Activated B cell treated with CpG ODN at 0.5 μM for 24 hours (primary cell): ENCODE results near the gene DNM2. TPM values are rescaled to one million over a fixed set of nuclear protein-coding genes. Genes with fewer than 3 reads are reported as not detected.
"Not testable (repeated sequence)": the region's sequence is repeated elsewhere in the genome, so short reads cannot be mapped to it uniquely, and the experiment has no call there.

Experiments
- ATAC-seq: fragments of 200-7000 bp; cut with Tn5 transposase; one replicate; pipeline ENCODE4 v1.10.0; 2021; ENCODE audit warnings: low read depth, mild to moderate bottlenecking, moderate library complexity
- CTCF ChIA-PET: fragments of 350-600 bp; sonication (Branson Sonifier 250); formaldehyde crosslinking; loops from one replicate; lab custom pipeline; 2021; ENCODE audit warnings: antibody characterized with exemption; lab: Charles Lee
- POLR2A ChIA-PET: fragments of 350-600 bp; sonication (Branson Sonifier 250); formaldehyde crosslinking; loops from one replicate; lab custom pipeline; 2021; ENCODE audit warnings: antibody characterized with exemption; lab: Charles Lee
- DNase-seq: peaks from one replicate; pipeline ENCODE4 v3.0.0; 2022
- H3K27ac Mint-ChIP-seq: one replicate; pipeline ENCODE4 v1.8.0; 2020; ENCODE audit warnings: mixed read lengths
- H3K27me3 Mint-ChIP-seq: one replicate; pipeline ENCODE4 v1.8.0; 2021; ENCODE audit warnings: mixed read lengths
- H3K36me3 Mint-ChIP-seq: one replicate; pipeline ENCODE4 v1.8.0; 2021; ENCODE audit warnings: low read depth, mixed read lengths
- H3K4me1 Mint-ChIP-seq: one replicate; pipeline ENCODE4 v1.8.0; 2021; ENCODE audit warnings: mixed read lengths
- H3K4me3 Mint-ChIP-seq: one replicate; pipeline ENCODE4 v1.8.0; 2020; ENCODE audit warnings: mild to moderate bottlenecking, mixed read lengths
- H3K9me3 Mint-ChIP-seq: one replicate; pipeline ENCODE4 v1.8.0; 2020; ENCODE audit warnings: mixed read lengths
- CTCF ChIP-seq: fragments of 200-600 bp; IDR thresholded peaks from one replicate; pipeline ENCODE4 v1.8.0; 2022; ENCODE audit warnings: antibody characterized with exemption, mild to moderate bottlenecking
- intact Hi-C: fragments of 100-400 bp; cut with micrococcal nuclease; formaldehyde crosslinking; loops from one replicate; pipeline ENCODE4 v1.15.1; 2024
- total RNA-seq: library from RNA; stranded (reverse); gene quantifications from 2 replicates; pipeline ENCODE4 v1.2.3, GENCODE V29; 2022

Gene DNM2
- total RNA-seq, 1 donor from 2014 or later: 257 TPM

- Mint-ChIP-seq H3K4me3 (no peak overlapping the region), H3K27me3 (no peaks in the 10 kb centered on the region), H3K4me1 (peaks cover 74% of the 10 kb centered on the region), H3K36me3 (peaks cover 7% of the 10 kb centered on the region), H3K27ac (peak overlapping the region; percentile 83), H3K9me3 (no peaks in the 10 kb centered on the region)
- intact Hi-C loops: loop anchor here (2.0 kb wide), 1 partner anchor 21 kb away; no protein-coding TSS in a partner anchor
- ChIA-PET CTCF (no interaction called here), POLR2A (interaction anchor here (0.6 kb wide), 1 partner anchor 22 kb away, joined by 4 read pairs; no protein-coding TSS in a partner anchor)
- no peak for DNase-seq
- ATAC-seq: peak; percentile 49
- no peak for TF ChIP-seq CTCF
Measured at GRCh38 chr19:10737722-10738121, 19.8 kb downstream of the DNM2 start.

GRCh38 chr19:10740798-10741197, 22.9 kb downstream of the DNM2 start:
- DNase-seq (no peak), ATAC-seq (no peak)
- Mint-ChIP-seq H3K27ac (peak overlapping the region; percentile 80), H3K4me1 (peaks cover 83% of the 10 kb centered on the region), H3K9me3 (no peaks in the 10 kb centered on the region), H3K4me3 (no peak overlapping the region), H3K27me3 (no peaks in the 10 kb centered on the region), H3K36me3 (peaks cover 18% of the 10 kb centered on the region)
- intact Hi-C loops: no loop called here
- ChIA-PET POLR2A (interaction anchor here (0.9 kb wide), 1 partner anchor 9 kb away, joined by 3 read pairs; no protein-coding TSS in a partner anchor), CTCF (no interaction called here)
- no peak for TF ChIP-seq CTCF

- Mint-ChIP-seq H3K36me3 (peaks cover 18% of the 10 kb centered on the region), H3K27me3 (no peaks in the 10 kb centered on the region), H3K27ac (no peak overlapping the region), H3K4me1 (peaks cover 76% of the 10 kb centered on the region), H3K4me3 (no peak overlapping the region), H3K9me3 (no peaks in the 10 kb centered on the region)
- TF ChIP-seq CTCF: no peak
- ChIA-PET POLR2A (interaction anchor here (0.6 to 0.9 kb wide), 2 partner anchors 11 to 42 kb away, joined by 3 to 4 read pairs; no protein-coding TSS in a partner anchor), CTCF (no interaction called here)
- ATAC-seq (no peak), DNase-seq (no peak)
- intact Hi-C loops: no loop called here
Measured at GRCh38 chr19:10742476-10742875, 24.6 kb downstream of the DNM2 start.

GRCh38 chr19:10744253-10744798, 26.4 kb downstream of the DNM2 start:
- no peaks in the 10 kb centered on the region for H3K9me3 Mint-ChIP-seq
- H3K4me3 Mint-ChIP-seq: no peak overlapping the region
- peaks cover 78% of the 10 kb centered on the region for H3K4me1 Mint-ChIP-seq
- no peak for ATAC-seq
- ChIA-PET CTCF (no interaction called here), POLR2A (no interaction called here)
- peaks cover 22% of the 10 kb centered on the region for H3K36me3 Mint-ChIP-seq
- intact Hi-C loops: no loop called here
- no peak for TF ChIP-seq CTCF
- no peaks in the 10 kb centered on the region for H3K27me3 Mint-ChIP-seq
- DNase-seq: no peak
- peak overlapping the region; percentile 41 for H3K27ac Mint-ChIP-seq

GRCh38 chr19:10744801-10745293, 27.0 kb downstream of the DNM2 start:
- no peak for ATAC-seq
- TF ChIP-seq CTCF: no peak
- Mint-ChIP-seq H3K4me1 (peaks cover 78% of the 10 kb centered on the region), H3K4me3 (no peak overlapping the region), H3K27me3 (no peaks in the 10 kb centered on the region), H3K36me3 (peaks cover 22% of the 10 kb centered on the region), H3K9me3 (no peaks in the 10 kb centered on the region), H3K27ac (peak overlapping the region; percentile 35)
- CTCF ChIA-PET: no interaction called here
- intact Hi-C loops: no loop called here
- DNase-seq: no peak
- POLR2A ChIA-PET: no interaction called here

GRCh38 chr19:10746437-10746836, 28.6 kb downstream of the DNM2 start:
- intact Hi-C loops, H3K9me3 Mint-ChIP-seq, POLR2A ChIA-PET, DNase-seq, ATAC-seq, CTCF ChIA-PET, H3K27me3 Mint-ChIP-seq, H3K4me3 Mint-ChIP-seq, H3K27ac Mint-ChIP-seq: not testable (repeated sequence)
- peaks cover 79% of the 10 kb centered on the region for H3K4me1 Mint-ChIP-seq
- peaks cover 22% of the 10 kb centered on the region for H3K36me3 Mint-ChIP-seq
